Activated CD8-positive, alpha-beta memory T cell treated with anti-CD3 and anti-CD28 coated beads, Interleukin-2, amount 50 U/mL, for 1 hour (primary cell): Measurements from ENCODE around the gene INSRR.

Source experiments
- DNase-seq: peaks from one replicate; pipeline ENCODE4 v3.0.0-alpha.2; 2020; ENCODE audit errors: extremely low read depth

Gene INSRR

GRCh38 chr1:156851779-156852417 is 7.0 kb downstream of the INSRR start:
- no peak for DNase-seq

- DNase-seq, result no peak
Observed at GRCh38 chr1:156849151-156849496, 9.8 kb downstream of the INSRR start.

- no peak for DNase-seq
Observed at GRCh38 chr1:156848461-156849150, 10.3 kb downstream of the INSRR start.

GRCh38 chr1:156847591-156848460 is 11.1 kb downstream of the INSRR start:
- no peak for DNase-seq

GRCh38 chr1:156846643-156847042 is 12.3 kb downstream of the INSRR start:
- DNase-seq, result no peak

DNA sequence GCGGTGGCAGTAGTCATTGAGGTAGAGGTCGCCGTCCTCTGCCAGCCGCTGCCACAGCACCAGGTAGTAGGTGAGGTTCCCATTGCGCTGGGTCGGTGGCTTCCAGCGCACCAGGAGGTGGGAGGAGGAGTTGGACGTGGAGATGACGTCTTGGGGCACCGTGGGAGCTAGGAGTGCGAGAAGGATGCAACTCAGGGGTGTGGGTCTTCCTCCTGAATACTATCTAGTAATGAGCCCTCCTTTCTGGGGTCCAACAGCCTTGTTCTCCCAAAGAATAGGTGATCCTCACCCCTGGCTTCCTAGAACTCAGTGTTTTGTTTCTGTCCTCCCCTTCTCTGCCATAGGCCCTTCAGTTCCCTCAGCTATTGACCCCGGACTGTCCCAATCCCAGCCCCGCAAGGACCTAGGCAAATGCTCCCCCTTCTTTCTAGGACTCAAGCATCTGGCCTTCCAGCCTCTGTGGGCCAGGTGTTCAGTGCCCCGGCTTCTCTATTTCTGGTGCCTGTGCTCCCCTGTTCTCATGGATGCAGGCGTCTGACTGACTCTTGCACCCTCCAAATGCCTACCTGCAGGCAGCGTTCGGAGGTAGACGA is 12.9 kb downstream of the INSRR start:
- no peak for DNase-seq

- DNase-seq, result no peak
Observed at GRCh38 chr1:156845055-156845952, 13.6 kb downstream of the INSRR start.

GRCh38 chr1:156844638-156845037 is 14.3 kb downstream of the INSRR start:
- DNase-seq, result no peak

- no peak for DNase-seq
Observed at GRCh38 chr1:156844102-156844501, 14.8 kb downstream of the INSRR start.

- DNase-seq, result no peak
Observed at GRCh38 chr1:156842618-156843300, 16.2 kb downstream of the INSRR start.

GRCh38 chr1:156841295-156841855 is 17.5 kb downstream of the INSRR start:
- DNase-seq, result no peak

DNA sequence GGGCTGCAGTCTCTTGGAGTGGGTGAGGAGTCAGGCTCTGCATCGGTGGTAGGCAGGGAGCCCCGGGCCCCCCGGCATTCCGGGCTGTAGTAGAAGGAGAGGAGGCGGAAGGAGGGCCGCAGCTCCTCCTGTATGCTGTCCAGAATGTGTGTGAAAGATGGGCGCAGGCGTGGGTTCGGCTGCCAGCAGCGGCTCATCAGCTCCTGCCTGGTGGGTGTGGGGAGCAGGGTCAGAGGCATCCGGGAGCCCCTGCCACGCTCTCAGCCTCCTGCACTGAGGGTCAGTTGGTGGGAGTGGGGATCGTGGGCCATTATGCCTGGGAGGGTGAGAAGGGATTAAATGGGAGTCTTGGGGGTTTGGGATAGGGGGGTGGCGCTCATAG is 18.0 kb downstream of the INSRR start:
- DNase-seq, result no peak

- DNase-seq, result no peak
Observed at GRCh38 chr1:156840186-156840897, 18.6 kb downstream of the INSRR start.

DNA sequence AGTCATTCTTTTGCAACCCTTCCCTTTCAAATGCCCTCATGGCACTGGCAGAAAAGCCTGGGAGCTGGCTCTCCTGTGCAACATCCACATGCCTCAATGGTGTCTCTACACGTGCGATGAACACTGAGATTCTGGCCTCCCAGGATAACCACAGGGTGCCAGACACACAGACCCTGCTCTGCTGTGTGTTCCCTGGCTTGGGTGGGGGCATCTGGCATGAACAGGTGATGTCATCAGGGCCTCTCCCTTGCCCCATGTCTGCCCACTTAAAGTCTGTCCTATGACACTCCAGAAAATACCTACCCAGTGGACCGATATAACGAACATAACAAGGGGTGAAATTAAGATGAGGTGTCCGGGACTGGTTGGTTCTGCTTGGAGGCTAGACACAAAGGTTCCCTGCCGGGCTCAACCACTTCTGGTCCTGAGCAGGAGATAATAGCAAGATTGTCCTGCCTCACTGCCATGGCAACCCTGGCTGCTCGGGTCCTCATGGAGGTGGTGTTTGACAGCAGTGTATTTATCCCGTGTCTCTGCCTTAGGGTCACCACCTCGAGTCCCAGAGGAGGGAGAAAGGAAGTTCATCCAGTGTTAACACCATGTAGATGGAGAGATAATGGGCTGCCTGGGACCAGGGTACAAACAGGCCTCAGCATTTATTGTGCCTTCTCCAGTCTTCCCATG is 19.3 kb downstream of the INSRR start:
- DNase-seq, result no peak

DNA sequence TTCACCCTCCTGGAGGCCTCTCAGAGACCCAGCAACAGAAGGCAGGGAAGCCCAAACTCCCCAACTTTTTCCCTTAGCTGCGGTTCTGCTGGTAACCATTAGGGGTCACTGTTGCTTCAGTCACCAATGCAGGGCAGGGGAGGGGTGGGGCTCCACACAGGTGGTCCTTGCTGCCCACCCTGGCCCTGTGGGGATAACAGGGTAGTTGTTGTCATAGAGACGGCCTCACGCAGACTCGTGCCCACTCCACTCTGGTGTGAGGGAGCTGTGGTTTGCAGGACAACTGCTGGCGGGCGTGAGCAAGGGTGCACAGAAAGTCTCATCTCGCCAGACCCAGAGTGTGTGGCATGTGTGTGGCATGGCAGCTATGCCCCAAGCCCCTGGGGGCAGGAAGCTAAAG is 19.9 kb downstream of the INSRR start:
- no peak for DNase-seq

DNA sequence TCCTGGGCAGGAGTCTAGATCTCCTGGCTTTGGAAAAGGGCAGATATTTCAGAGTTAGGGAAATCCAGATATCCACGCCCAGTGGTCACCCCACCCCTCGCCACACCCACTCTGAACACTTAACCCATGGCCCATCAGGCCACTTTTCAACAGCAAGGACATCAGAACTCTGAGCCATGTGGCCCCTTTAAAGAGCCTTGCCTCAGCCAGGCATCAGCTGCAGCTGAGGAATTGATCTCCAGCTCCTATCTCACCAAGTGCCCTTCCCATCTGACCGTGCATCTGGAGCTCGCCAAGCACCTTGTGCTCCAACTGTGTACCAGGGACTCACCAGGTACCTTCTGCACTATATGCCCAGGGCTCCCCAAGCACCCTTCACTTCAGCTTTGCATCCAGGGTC is 22.0 kb downstream of the INSRR start:
- no peak for DNase-seq

- DNase-seq, result no peak
Observed at GRCh38 chr1:156836041-156836654, 22.8 kb downstream of the INSRR start.

GRCh38 chr1:156834322-156834721 is 24.6 kb downstream of the INSRR start:
- DNase-seq, result no peak

DNA sequence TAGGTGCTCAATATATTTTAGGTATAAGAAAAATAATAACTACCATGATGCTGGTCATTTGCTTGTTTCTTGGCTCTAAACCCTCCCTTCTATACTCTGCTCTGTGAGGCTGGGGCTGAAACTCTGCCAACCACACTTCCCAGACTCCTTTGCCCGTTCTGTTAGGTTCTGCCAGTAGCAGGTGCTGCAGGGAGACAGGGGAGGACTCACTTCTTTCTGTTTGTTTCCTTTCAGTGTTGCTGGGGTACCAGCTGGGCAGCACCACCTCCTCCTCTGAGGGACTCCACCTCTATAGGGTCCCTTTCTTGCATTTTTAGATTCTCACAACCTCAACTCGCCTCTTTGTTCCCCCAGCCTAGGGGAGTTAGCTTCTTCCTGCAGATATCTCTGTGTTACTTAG is 25.3 kb downstream of the INSRR start:
- DNase-seq, result no peak
